HepG2 (cell line): ENCODE measurements around the gene TSGA10. TPM values are rescaled to one million over a fixed set of nuclear protein-coding genes. Genes with fewer than 3 reads are reported as not detected.

Experiments
- ARID2 ChIP-seq: sonication (generic); formaldehyde crosslinking; IDR thresholded peaks from 2 replicates; pipeline ENCODE4 v1.8.1; 2022; ENCODE audit warnings: mild to moderate bottlenecking, missing genetic modification reagents, borderline replicate concordance
- ATAD3A ChIP-seq: sonication (generic); formaldehyde crosslinking; IDR thresholded peaks from 2 replicates; pipeline ENCODE4 v1.4.0; 2020; ENCODE audit warnings: missing genetic modification reagents
- CHD2 ChIP-seq: IDR thresholded peaks from 2 replicates; pipeline ENCODE4 v1.6.1; 2011; ENCODE audit warnings: low read depth, low read length, improper control_type of control experiment
- CTCF ChIP-seq: sonication (generic); formaldehyde crosslinking; IDR thresholded peaks from 2 replicates; pipeline ENCODE4 v1.5.0; 2020; ENCODE audit warnings: mild to moderate bottlenecking, missing genetic modification reagents, moderate library complexity
- DR1 ChIP-seq: sonication (generic); formaldehyde crosslinking; IDR thresholded peaks from 2 replicates; pipeline ENCODE4 v1.8.0; 2021; ENCODE audit warnings: mild to moderate bottlenecking, missing genetic modification reagents, inconsistent platforms
- ETV5 ChIP-seq: IDR thresholded peaks from 2 replicates; pipeline ENCODE4 v1.6.1; 2018; ENCODE audit warnings: missing biosample characterization, missing genetic modification reagents, inconsistent platforms, borderline replicate concordance
- FOXK2 ChIP-seq: fragments of 450-650 bp; IDR thresholded peaks from 2 replicates; pipeline ENCODE4 v1.6.1; 2016
- HOXD1 ChIP-seq: sonication (generic); formaldehyde crosslinking; IDR thresholded peaks from 2 replicates; pipeline ENCODE4 v1.5.0; 2020; ENCODE audit warnings: missing genetic modification reagents
- MAFG ChIP-seq: sonication (generic); formaldehyde crosslinking; IDR thresholded peaks from 2 replicates; pipeline ENCODE4 v1.5.1; 2020; ENCODE audit warnings: mild to moderate bottlenecking, missing genetic modification reagents
- MBD4 ChIP-seq: IDR thresholded peaks from 2 replicates; pipeline ENCODE4 v1.6.1; 2012; ENCODE audit warnings: low read length, inconsistent platforms, borderline replicate concordance
- PAWR ChIP-seq: sonication (generic); formaldehyde crosslinking; IDR thresholded peaks from 2 replicates; pipeline ENCODE4 v1.4.0; 2020; ENCODE audit warnings: missing genetic modification reagents, mild to moderate bottlenecking, borderline replicate concordance
- SOX13 ChIP-seq, 3 experiments: fragments of 450-650 bp in 1 of 3; sonication (generic) in 1 of 3; formaldehyde crosslinking in 1 of 3; IDR thresholded peaks in 2 of 3; conservative IDR thresholded peaks in 1 of 3; 2 replicates each; pipeline versions ENCODE4 v1.5.0 to v1.6.1; 2016 to 2020; ENCODE audit warnings: antibody characterized with exemption in 1 of 3, mild to moderate bottlenecking in 1 of 3, missing compliant biosample characterization in 1 of 3, missing genetic modification reagents in 1 of 3, moderate library complexity in 1 of 3
- TBL1XR1 ChIP-seq: fragments of 150-350 bp; IDR thresholded peaks from 2 replicates; pipeline ENCODE4 v1.6.1; 2014; ENCODE audit warnings: borderline replicate concordance, low read length; ENCODE audit not compliant: partially characterized antibody
- TEAD2 ChIP-seq: sonication (generic); formaldehyde crosslinking; IDR thresholded peaks from 2 replicates; pipeline ENCODE4 v1.9.0; 2021; ENCODE audit warnings: missing genetic modification reagents
- TERF1 ChIP-seq: sonication (generic); formaldehyde crosslinking; IDR thresholded peaks from 2 replicates; pipeline ENCODE4 v1.8.0; 2022; ENCODE audit warnings: mild to moderate bottlenecking, missing genetic modification reagents, moderate library complexity
- TGIF2 ChIP-seq: IDR thresholded peaks from 2 replicates; pipeline ENCODE4 v1.6.1; 2016; ENCODE audit warnings: control low read depth, missing compliant biosample characterization
- ZNF10 ChIP-seq: sonication (generic); formaldehyde crosslinking; IDR thresholded peaks from 2 replicates; pipeline ENCODE4 v1.4.0; 2020; ENCODE audit warnings: mild to moderate bottlenecking, low read depth, missing genetic modification reagents, borderline replicate concordance
- ZNF547 ChIP-seq: sonication (generic); formaldehyde crosslinking; IDR thresholded peaks from 2 replicates; pipeline ENCODE4 v1.5.1; 2020; ENCODE audit warnings: mild to moderate bottlenecking, missing genetic modification reagents
- ZNF687 ChIP-seq: sonication (generic); formaldehyde crosslinking; IDR thresholded peaks from 2 replicates; pipeline ENCODE4 v1.5.1; 2020; ENCODE audit warnings: mild to moderate bottlenecking, missing genetic modification reagents, moderate library complexity
- polyA plus RNA-seq, 8 experiments: library from polyadenylated mRNA; depleted of rRNA in 3 of 8; stranded (reverse) in 7 of 8; unstranded in 1 of 8; fragments of >200 nt; fragmentation: Illumina TruSeq in 4 of 8; extraction: Trizol in 4 of 8; gene quantifications; 2 replicates each; pipeline versions ENCODE4 v1.2.1 to v1.2.3, GENCODE V29; 2011 to 2016; ENCODE audit warnings: low read depth in 4 of 8, missing spikeins in 1 of 8, mixed read lengths in 1 of 8; ENCODE audit not compliant: insufficient read depth in 1 of 8
- total RNA-seq, 5 experiments: library from RNA; depleted of rRNA; stranded (reverse); fragments of >200 nt; fragmentation: Illumina TruSeq; extraction: Trizol; gene quantifications; 2 replicates each; pipeline ENCODE4 v1.2.3, GENCODE V29; 2016; ENCODE audit warnings: low read depth in 1 of 5

Gene TSGA10
- total and polyA plus RNA-seq, 2 of the 13 experiments (the other 11 are each of a cell fraction or from before 2014, with no cell fraction given), result 4.7 to 13.1 TPM

- TF ChIP-seq HOXD1, result peak; percentile 72
- TF ChIP-seq ETV5 (CRISPR knock-in tag), result peak; percentile 95
- no peak for TF ChIP-seq SOX13 (IDR thresholded peaks at IDR 0.05)
- peak in 1 of 2 experiments; percentile 63; a peak in 2 of 4 replicates for TF ChIP-seq SOX13 (CRISPR knock-in tag; conservative IDR thresholded peaks at IDR 0.05 in 1 of 2, IDR thresholded peaks at IDR 0.05 in 1 of 2)
- peak; percentile 69; the same call in 1 of the 2 replicates for TF ChIP-seq FOXK2
- TF ChIP-seq CHD2, result peak; percentile 76
- peak; percentile 95 for TF ChIP-seq DR1
- no peak; the same call in 1 of the 2 replicates for TF ChIP-seq TERF1 (CRISPR knock-in tag)
- TF ChIP-seq ZNF547, result peak; percentile 97
- peak; percentile 88; the same call in 1 of the 2 replicates for TF ChIP-seq TGIF2 (CRISPR knock-in tag)
- TF ChIP-seq ARID2 (CRISPR knock-in tag), result peak; percentile 100
- TF ChIP-seq PAWR, result peak; percentile 67; the same call in 1 of the 2 replicates
- peak; percentile 54 for TF ChIP-seq CTCF
- no peak for TF ChIP-seq ZNF10 (CRISPR knock-in tag)
- TF ChIP-seq ZNF687 (CRISPR knock-in tag), result peak; percentile 100
- TF ChIP-seq ATAD3A (CRISPR knock-in tag), result peak; percentile 48; the same call in 1 of the 2 replicates
- no peak for TF ChIP-seq MAFG (CRISPR knock-in tag)
- no peak for TF ChIP-seq TBL1XR1
- TF ChIP-seq MBD4, result no peak
- 0 out of 2 replicates have a peak, but pooled peaks have one; percentile 44 for TF ChIP-seq TEAD2 (CRISPR knock-in tag)
Measured at GRCh38 chr2:99154643-99155536, at the start of gene TSGA10, which contains the start of gene LIPT1 (continued).
